Thyroid gland (tissue), 4 donors: ENCODE data around the gene PMS1.

Experiments
- POLR2A ChIP-seq, 2 donors: fragments of 450-650 bp; IDR thresholded peaks; one replicate each; pipeline ENCODE4 v1.6.1; 2017; ENCODE audit warnings: antibody characterized with exemption in 2 of 2, mild to moderate bottlenecking in 2 of 2, moderate library complexity in 1 of 2
- TF ChIP-seq, protein P1 (sequence below), 6 experiments: fragments of 200-600 bp in 3 of 6; fragments of 450-650 bp in 3 of 6; sonication (generic) in 3 of 6; IDR thresholded peaks; one replicate each; pipeline ENCODE4 v1.5.1; 2016 to 2019; ENCODE audit warnings: antibody characterized with exemption in 6 of 6, mild to moderate bottlenecking in 2 of 6, inconsistent platforms in 1 of 6, moderate library complexity in 1 of 6

DNA sequence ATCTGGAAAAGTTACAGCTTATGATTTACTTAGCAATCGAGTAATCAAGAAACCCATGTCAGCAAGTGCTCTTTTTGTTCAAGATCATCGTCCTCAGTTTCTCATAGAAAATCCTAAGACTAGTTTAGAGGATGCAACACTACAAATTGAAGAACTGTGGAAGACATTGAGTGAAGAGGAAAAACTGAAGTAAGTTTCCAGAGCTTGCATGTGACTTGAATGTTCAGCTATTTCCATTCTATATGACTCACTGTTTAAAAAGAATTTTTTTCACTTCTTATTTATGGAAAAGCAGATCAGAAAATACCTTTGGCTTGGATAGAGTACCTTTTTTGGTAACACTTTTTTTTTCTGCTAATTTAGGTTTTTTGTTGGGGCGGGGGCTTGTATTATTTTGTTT is 70.7 kb downstream of the PMS1 start:
- TF ChIP-seq, protein P1, sequence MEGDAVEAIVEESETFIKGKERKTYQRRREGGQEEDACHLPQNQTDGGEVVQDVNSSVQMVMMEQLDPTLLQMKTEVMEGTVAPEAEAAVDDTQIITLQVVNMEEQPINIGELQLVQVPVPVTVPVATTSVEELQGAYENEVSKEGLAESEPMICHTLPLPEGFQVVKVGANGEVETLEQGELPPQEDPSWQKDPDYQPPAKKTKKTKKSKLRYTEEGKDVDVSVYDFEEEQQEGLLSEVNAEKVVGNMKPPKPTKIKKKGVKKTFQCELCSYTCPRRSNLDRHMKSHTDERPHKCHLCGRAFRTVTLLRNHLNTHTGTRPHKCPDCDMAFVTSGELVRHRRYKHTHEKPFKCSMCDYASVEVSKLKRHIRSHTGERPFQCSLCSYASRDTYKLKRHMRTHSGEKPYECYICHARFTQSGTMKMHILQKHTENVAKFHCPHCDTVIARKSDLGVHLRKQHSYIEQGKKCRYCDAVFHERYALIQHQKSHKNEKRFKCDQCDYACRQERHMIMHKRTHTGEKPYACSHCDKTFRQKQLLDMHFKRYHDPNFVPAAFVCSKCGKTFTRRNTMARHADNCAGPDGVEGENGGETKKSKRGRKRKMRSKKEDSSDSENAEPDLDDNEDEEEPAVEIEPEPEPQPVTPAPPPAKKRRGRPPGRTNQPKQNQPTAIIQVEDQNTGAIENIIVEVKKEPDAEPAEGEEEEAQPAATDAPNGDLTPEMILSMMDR (IDR thresholded peaks at IDR 0.05): no peak
- no peak for TF ChIP-seq POLR2A (IDR thresholded peaks at IDR 0.05)
